Measurements from ENCODE around the gene NATD1.

NATD1 gene

GRCh38 chr17:21210411-21211076 is 42.7 kb downstream of the NATD1 start:
- no peak overlapping the region for H4K5ac ChIP-seq (ENCODE audit: low read length)
- peaks cover 7% of the 10 kb centered on the region for H3K4me1 ChIP-seq (ENCODE audit: control insufficient read depth, low read depth, low read length)
- H3K27me3 ChIP-seq (ENCODE audit: insufficient read depth, low read length, poor library complexity), result no peaks in the 10 kb centered on the region
- no peak overlapping the region for H2BK15ac ChIP-seq (replicated peaks; ENCODE audit: low read depth)
- no CpG with 5 or more reads among the region's 15 CpGs for WGBS (ENCODE audit: extremely low coverage, insufficient coverage, low lambda C conversion rate)
- no peak overlapping the region for H4K8ac ChIP-seq (ENCODE audit: low read depth, low read length)
- H3K9ac ChIP-seq (ENCODE audit: low read length), result no peak overlapping the region
- H3K4ac ChIP-seq (ENCODE audit: low read depth, low read length), result no peak overlapping the region
- H2AK5ac ChIP-seq (ENCODE audit: low read length), result no peak overlapping the region
- H3K79me1 ChIP-seq (ENCODE audit: low read length), result peaks cover 10% of the 10 kb centered on the region
- peaks cover 5% of the 10 kb centered on the region for H3K36me3 ChIP-seq (ENCODE audit: control insufficient read depth, insufficient read depth, low read length)
- no peak overlapping the region for H2BK5ac ChIP-seq (ENCODE audit: low read length)
- H3K23ac ChIP-seq (ENCODE audit: low read length), result no peak overlapping the region
- peak overlapping the region; percentile 10 for H3K56ac ChIP-seq (ENCODE audit: low read length)
- DNase-seq, result no peak
- no peak overlapping the region for H3K27ac ChIP-seq (ENCODE audit: low read depth, low read length)
- H3K4me3 ChIP-seq (ENCODE audit: low read length), result no peak overlapping the region
- no peak overlapping the region for H2BK120ac ChIP-seq (ENCODE audit: low read depth, low read length)
- no peak overlapping the region for H3K18ac ChIP-seq (ENCODE audit: low read length)
- no peak overlapping the region for H3K4me2 ChIP-seq (ENCODE audit: low read length)
- peaks cover 79% of the 10 kb centered on the region for H3K79me2 ChIP-seq (ENCODE audit: control insufficient read depth, insufficient read depth, low read length)

- peaks cover 88% of the 10 kb centered on the region for H3K79me2 ChIP-seq (ENCODE audit: control insufficient read depth, insufficient read depth, low read length)
- H3K4me3 ChIP-seq (ENCODE audit: low read length), result no peak overlapping the region
- peaks cover 5% of the 10 kb centered on the region for H3K36me3 ChIP-seq (ENCODE audit: control insufficient read depth, insufficient read depth, low read length)
- no peak overlapping the region for H2BK120ac ChIP-seq (ENCODE audit: low read depth, low read length)
- no peak overlapping the region for H2BK5ac ChIP-seq (ENCODE audit: low read length)
- H2AK5ac ChIP-seq (ENCODE audit: low read length), result no peak overlapping the region
- no peaks in the 10 kb centered on the region for H3K27me3 ChIP-seq (ENCODE audit: insufficient read depth, low read length, poor library complexity)
- H3K56ac ChIP-seq (ENCODE audit: low read length), result no peak overlapping the region
- no CpG with 5 or more reads among the region's 17 CpGs for WGBS (ENCODE audit: extremely low coverage, insufficient coverage, low lambda C conversion rate)
- no peak overlapping the region for H3K4me2 ChIP-seq (ENCODE audit: low read length)
- no peak overlapping the region for H3K27ac ChIP-seq (ENCODE audit: low read depth, low read length)
- H3K4ac ChIP-seq (ENCODE audit: low read depth, low read length), result no peak overlapping the region
- peaks cover 12% of the 10 kb centered on the region for H3K79me1 ChIP-seq (ENCODE audit: low read length)
- H4K8ac ChIP-seq (ENCODE audit: low read depth, low read length), result no peak overlapping the region
- H4K5ac ChIP-seq (ENCODE audit: low read length), result no peak overlapping the region
- H3K18ac ChIP-seq (ENCODE audit: low read length), result no peak overlapping the region
- DNase-seq, result no peak
- no peak overlapping the region for H2BK15ac ChIP-seq (replicated peaks; ENCODE audit: low read depth)
- H3K23ac ChIP-seq (ENCODE audit: low read length), result no peak overlapping the region
- peaks cover 2% of the 10 kb centered on the region for H3K4me1 ChIP-seq (ENCODE audit: control insufficient read depth, low read depth, low read length)
- no peak overlapping the region for H3K9ac ChIP-seq (ENCODE audit: low read length)
These were observed 43.6 kb downstream of the NATD1 start for GRCh38 chr17:21209511-21210175.

- H4K8ac ChIP-seq (ENCODE audit: low read depth, low read length), result no peak overlapping the region
- no peaks in the 10 kb centered on the region for H3K27me3 ChIP-seq (ENCODE audit: insufficient read depth, low read length, poor library complexity)
- H3K4me1 ChIP-seq (ENCODE audit: control insufficient read depth, low read depth, low read length), result peaks cover 2% of the 10 kb centered on the region
- peaks cover 91% of the 10 kb centered on the region for H3K79me2 ChIP-seq (ENCODE audit: control insufficient read depth, insufficient read depth, low read length)
- no peak overlapping the region for H3K4me2 ChIP-seq (ENCODE audit: low read length)
- H3K79me1 ChIP-seq (ENCODE audit: low read length), result peaks cover 12% of the 10 kb centered on the region
- H3K9ac ChIP-seq (ENCODE audit: low read length), result no peak overlapping the region
- no peak overlapping the region for H2BK120ac ChIP-seq (ENCODE audit: low read depth, low read length)
- no peak overlapping the region for H4K5ac ChIP-seq (ENCODE audit: low read length)
- H2AK5ac ChIP-seq (ENCODE audit: low read length), result no peak overlapping the region
- H3K27ac ChIP-seq (ENCODE audit: low read depth, low read length), result no peak overlapping the region
- no peak overlapping the region for H2BK15ac ChIP-seq (replicated peaks; ENCODE audit: low read depth)
- no peak overlapping the region for H3K4me3 ChIP-seq (ENCODE audit: low read length)
- no peak overlapping the region for H3K56ac ChIP-seq (ENCODE audit: low read length)
- H3K4ac ChIP-seq (ENCODE audit: low read depth, low read length), result no peak overlapping the region
- no peak overlapping the region for H3K18ac ChIP-seq (ENCODE audit: low read length)
- H3K36me3 ChIP-seq (ENCODE audit: control insufficient read depth, insufficient read depth, low read length), result peaks cover 5% of the 10 kb centered on the region
- H2BK5ac ChIP-seq (ENCODE audit: low read length), result no peak overlapping the region
- H3K23ac ChIP-seq (ENCODE audit: low read length), result no peak overlapping the region
- no CpG with 5 or more reads among the region's 7 CpGs for WGBS (ENCODE audit: extremely low coverage, insufficient coverage, low lambda C conversion rate)
- DNase-seq, result no peak
These were observed 44.9 kb downstream of the NATD1 start for GRCh38 chr17:21208352-21208751.

DNA sequence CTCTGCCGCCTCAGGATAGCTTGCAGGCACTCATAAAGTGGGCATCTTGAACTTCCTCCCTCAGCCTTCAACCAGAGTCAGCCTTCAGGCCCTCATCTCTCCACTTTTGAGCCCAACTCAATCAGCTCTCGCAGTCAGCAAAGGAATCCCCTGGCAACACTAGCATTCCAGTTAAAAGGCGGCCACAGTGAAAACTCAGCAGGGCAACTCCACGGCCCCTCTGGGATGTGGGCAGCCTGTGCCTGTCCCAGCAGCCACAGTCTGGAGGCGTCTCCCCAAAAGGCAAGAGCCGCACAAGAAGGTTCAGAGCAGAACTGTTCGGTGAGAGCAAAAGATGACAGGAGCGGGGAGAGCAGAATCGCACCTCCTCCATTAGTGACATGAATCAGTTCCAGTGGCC is 48.3 kb downstream of the NATD1 start:
- Histone ChIP-seq H2BK5ac (ENCODE audit: low read length) (no peak overlapping the region), H3K56ac (ENCODE audit: low read length) (no peak overlapping the region), H3K4me1 (ENCODE audit: control insufficient read depth, low read depth, low read length) (peaks cover 3% of the 10 kb centered on the region), H2AK5ac (ENCODE audit: low read length) (no peak overlapping the region), H3K4ac (ENCODE audit: low read depth, low read length) (no peak overlapping the region), H4K5ac (ENCODE audit: low read length) (no peak overlapping the region), H3K79me1 (ENCODE audit: low read length) (peaks cover 26% of the 10 kb centered on the region), H4K8ac (ENCODE audit: low read depth, low read length) (no peak overlapping the region), H2BK15ac (replicated peaks; ENCODE audit: low read depth) (no peak overlapping the region), H3K27me3 (ENCODE audit: insufficient read depth, low read length, poor library complexity) (no peaks in the 10 kb centered on the region), H3K79me2 (ENCODE audit: control insufficient read depth, insufficient read depth, low read length) (peaks cover 90% of the 10 kb centered on the region), H3K18ac (ENCODE audit: low read length) (no peak overlapping the region), H3K4me3 (ENCODE audit: low read length) (no peak overlapping the region), H3K4me2 (ENCODE audit: low read length) (no peak overlapping the region), H2BK120ac (ENCODE audit: low read depth, low read length) (no peak overlapping the region), H3K27ac (ENCODE audit: low read depth, low read length) (no peak overlapping the region), H3K23ac (ENCODE audit: low read length) (no peak overlapping the region), H3K9ac (ENCODE audit: low read length) (no peak overlapping the region), H3K36me3 (ENCODE audit: control insufficient read depth, insufficient read depth, low read length) (peaks cover 2% of the 10 kb centered on the region)
- no peak for DNase-seq
- WGBS (ENCODE audit: extremely low coverage, insufficient coverage, low lambda C conversion rate), result no CpG with 5 or more reads among the region's 9 CpGs

GRCh38 chr17:21202512-21202911 is 50.7 kb downstream of the NATD1 start:
- no peak overlapping the region for H3K56ac ChIP-seq (ENCODE audit: low read length)
- peaks cover 3% of the 10 kb centered on the region for H3K4me1 ChIP-seq (ENCODE audit: control insufficient read depth, low read depth, low read length)
- no peak overlapping the region for H2BK15ac ChIP-seq (replicated peaks; ENCODE audit: low read depth)
- H4K8ac ChIP-seq (ENCODE audit: low read depth, low read length), result no peak overlapping the region
- no peak overlapping the region for H3K18ac ChIP-seq (ENCODE audit: low read length)
- peak overlapping the region; percentile 86 for H3K23ac ChIP-seq (ENCODE audit: low read length)
- peaks cover 35% of the 10 kb centered on the region for H3K79me1 ChIP-seq (ENCODE audit: low read length)
- H2AK5ac ChIP-seq (ENCODE audit: low read length), result no peak overlapping the region
- no CpG with 5 or more reads among the region's 12 CpGs for WGBS (ENCODE audit: extremely low coverage, insufficient coverage, low lambda C conversion rate)
- no peak overlapping the region for H3K4me2 ChIP-seq (ENCODE audit: low read length)
- H3K9ac ChIP-seq (ENCODE audit: low read length), result no peak overlapping the region
- H3K27ac ChIP-seq (ENCODE audit: low read depth, low read length), result no peak overlapping the region
- no peak overlapping the region for H2BK120ac ChIP-seq (ENCODE audit: low read depth, low read length)
- peaks cover 87% of the 10 kb centered on the region for H3K79me2 ChIP-seq (ENCODE audit: control insufficient read depth, insufficient read depth, low read length)
- DNase-seq, result no peak
- no peak overlapping the region for H4K5ac ChIP-seq (ENCODE audit: low read length)
- H3K4me3 ChIP-seq (ENCODE audit: low read length), result no peak overlapping the region
- no peak overlapping the region for H3K4ac ChIP-seq (ENCODE audit: low read depth, low read length)
- H2BK5ac ChIP-seq (ENCODE audit: low read length), result no peak overlapping the region
- H3K36me3 ChIP-seq (ENCODE audit: control insufficient read depth, insufficient read depth, low read length), result peaks cover 4% of the 10 kb centered on the region
- H3K27me3 ChIP-seq (ENCODE audit: insufficient read depth, low read length, poor library complexity), result no peaks in the 10 kb centered on the region

Data from mesendoderm (in vitro differentiated cells).